ENCODE data around the gene GRIN3B. TPM values are rescaled to one million over a fixed set of nuclear protein-coding genes. Genes with fewer than 3 reads are reported as not detected.
A peak's percentile ranks its signal among the peaks of the same experiment; 100 is the strongest.

The GRIN3B gene
- total RNA-seq, 6 donors from 2014 or later, result 0.06 to 18.9 (median 5.6) TPM

DNA sequence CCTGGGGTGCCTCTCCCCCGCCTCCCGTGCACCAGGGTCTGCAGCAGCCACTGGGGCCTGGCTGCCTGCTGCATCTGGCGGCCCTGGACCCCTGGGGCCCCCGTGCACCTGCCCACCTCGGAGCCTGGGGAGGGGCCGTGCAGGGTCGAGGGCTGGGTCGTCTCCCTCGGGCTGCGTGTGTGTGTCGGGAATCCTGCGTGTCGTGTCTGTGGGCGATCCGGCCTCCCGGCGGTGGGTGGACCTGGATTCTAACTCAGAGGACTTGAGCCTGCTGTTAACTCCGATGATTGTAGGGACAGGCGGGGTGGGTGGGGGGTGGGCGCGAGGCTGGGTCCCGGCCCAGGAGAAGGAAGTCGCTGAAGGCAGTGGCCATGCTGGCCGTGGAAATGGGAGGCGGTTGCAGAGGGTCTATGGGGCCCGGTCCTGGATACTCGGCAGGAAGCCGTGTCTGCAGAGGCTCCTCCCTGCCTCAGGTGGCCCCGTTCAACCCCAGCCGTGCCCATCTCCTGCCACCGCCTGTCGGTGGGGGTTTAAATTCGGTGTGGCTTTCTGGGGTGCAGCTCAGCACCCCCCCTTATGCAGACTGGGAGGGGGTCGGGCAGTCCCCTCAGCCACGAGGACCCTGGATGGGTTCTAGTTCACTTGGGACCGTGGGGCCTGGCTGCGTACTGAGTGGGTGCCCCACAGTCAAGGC is 25.5 kb upstream of the GRIN3B start:
- peaks cover 11 to 27% (median 23%) of the 10 kb centered on the region in 4 donors for H3K36me3 ChIP-seq
- TF ChIP-seq EP300 (IDR thresholded peaks at IDR 0.05) (no peak), POLR2A (IDR thresholded peaks at IDR 0.05) (no peak), POLR2AphosphoS5 (IDR thresholded peaks at IDR 0.05) (no peak)
- TF ChIP-seq, protein P1, sequence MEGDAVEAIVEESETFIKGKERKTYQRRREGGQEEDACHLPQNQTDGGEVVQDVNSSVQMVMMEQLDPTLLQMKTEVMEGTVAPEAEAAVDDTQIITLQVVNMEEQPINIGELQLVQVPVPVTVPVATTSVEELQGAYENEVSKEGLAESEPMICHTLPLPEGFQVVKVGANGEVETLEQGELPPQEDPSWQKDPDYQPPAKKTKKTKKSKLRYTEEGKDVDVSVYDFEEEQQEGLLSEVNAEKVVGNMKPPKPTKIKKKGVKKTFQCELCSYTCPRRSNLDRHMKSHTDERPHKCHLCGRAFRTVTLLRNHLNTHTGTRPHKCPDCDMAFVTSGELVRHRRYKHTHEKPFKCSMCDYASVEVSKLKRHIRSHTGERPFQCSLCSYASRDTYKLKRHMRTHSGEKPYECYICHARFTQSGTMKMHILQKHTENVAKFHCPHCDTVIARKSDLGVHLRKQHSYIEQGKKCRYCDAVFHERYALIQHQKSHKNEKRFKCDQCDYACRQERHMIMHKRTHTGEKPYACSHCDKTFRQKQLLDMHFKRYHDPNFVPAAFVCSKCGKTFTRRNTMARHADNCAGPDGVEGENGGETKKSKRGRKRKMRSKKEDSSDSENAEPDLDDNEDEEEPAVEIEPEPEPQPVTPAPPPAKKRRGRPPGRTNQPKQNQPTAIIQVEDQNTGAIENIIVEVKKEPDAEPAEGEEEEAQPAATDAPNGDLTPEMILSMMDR (IDR thresholded peaks at IDR 0.05), result no peak
- H3K4me1 ChIP-seq, result no peaks in the 10 kb centered on the region
- peaks cover 4 to 8% (median 6%) of the 10 kb centered on the region in 4 donors for H3K9me3 ChIP-seq
- DNase-seq, result no peak
- H3K4me3 ChIP-seq, result no peak overlapping the region
- H3K27me3 ChIP-seq, result no peaks in the 10 kb centered on the region
- 88 to 91% methylated on average over 15 to 17 of the region's 37 CpGs for WGBS, 2 donors
- H3K27ac ChIP-seq, result no peak overlapping the region
- ATAC-seq (ENCODE audit: low FRiP score in 2 of 2), result no peak

DNA sequence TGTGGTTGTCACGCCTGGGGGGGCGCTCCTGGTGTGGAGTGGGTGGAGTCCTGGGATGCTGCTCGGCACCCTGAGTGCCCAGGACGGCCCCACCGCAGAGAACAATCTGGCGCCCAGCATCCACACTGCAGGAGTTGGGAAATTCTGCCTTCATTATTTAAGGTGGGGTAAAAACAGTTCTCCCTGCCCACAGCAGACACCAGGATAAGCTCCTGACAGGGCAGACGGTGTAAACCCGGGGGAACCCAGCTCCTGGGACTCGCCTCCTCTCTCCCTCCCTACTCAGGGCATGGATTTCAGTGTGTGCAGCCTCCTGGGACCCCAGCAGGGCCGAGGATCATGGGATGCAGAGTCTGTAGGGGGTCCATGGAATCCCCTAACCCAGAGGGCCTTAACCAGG is 23.7 kb upstream of the GRIN3B start:
- Histone ChIP-seq H3K9me3 (no peaks in the 10 kb centered on the region), H3K36me3 (peaks cover 4 to 10% (median 7%) of the 10 kb centered on the region in 4 donors), H3K4me3 (no peak overlapping the region), H3K27me3 (no peaks in the 10 kb centered on the region), H3K27ac (no peak overlapping the region), H3K4me1 (peaks cover 0 to 10% (median 5%) of the 10 kb centered on the region in 4 donors)
- DNase-seq (no peak), ATAC-seq (ENCODE audit: low FRiP score in 2 of 2) (no peak)
- no peak for TF ChIP-seq EP300 (IDR thresholded peaks at IDR 0.05)
- WGBS, 2 donors, result 87 to 92% methylated on average over 9 to 10 of the region's 10 CpGs

DNA sequence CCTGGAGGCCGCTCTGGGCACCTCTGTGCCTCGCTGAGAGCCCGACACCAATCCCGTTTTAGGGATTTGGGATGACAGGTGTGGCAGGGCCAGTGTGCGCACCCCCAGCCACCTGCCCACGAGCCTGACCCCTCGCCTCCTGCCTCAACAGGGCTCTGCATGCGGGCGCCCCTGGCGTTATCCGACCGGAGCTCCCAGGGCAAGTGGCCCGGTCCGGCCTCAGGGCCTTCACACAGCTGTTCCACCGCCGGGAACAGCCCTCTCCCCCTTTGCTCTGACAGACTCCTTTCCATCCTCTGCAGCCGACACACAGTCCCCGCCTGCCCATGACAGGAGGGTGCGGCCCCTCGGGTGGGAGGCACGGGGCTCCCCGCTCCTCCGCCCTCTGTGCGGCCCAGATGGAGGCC is 23.2 kb upstream of the GRIN3B start:
- H3K27ac ChIP-seq, result no peak overlapping the region
- ATAC-seq (ENCODE audit: low FRiP score in 2 of 2), result no peak
- no peak for TF ChIP-seq EP300 (IDR thresholded peaks at IDR 0.05)
- TF ChIP-seq POLR2AphosphoS5 (IDR thresholded peaks at IDR 0.05), result no peak
- TF ChIP-seq POLR2A (IDR thresholded peaks at IDR 0.05), result no peak
- TF ChIP-seq, protein P1 (IDR thresholded peaks at IDR 0.05), result no peak

DNA sequence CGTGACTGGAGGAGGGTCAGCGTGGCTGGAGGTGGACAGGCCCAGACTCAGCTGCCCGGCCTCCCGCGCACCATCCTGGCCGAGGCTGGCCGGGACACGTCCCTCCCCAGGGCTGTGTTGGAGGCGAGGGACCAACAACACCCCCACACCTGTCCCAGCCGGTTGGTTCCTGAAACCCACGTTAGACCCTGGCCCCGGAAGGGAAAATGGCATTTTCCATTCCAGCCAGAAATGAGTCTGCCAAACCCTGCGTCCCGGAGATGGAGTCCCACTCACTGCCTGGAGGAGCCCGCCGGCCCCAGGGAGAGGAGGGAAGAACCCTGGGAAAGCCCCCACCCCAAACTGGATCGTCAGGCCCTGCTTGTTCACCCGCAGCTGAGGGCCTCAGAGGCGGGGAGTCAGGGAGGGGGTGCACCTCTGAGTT is 20.9 kb upstream of the GRIN3B start:
- TF ChIP-seq, protein P1 (IDR thresholded peaks at IDR 0.05), result no peak
- no peak for TF ChIP-seq EP300 (IDR thresholded peaks at IDR 0.05)
- no peak for DNase-seq
- 54 to 73% methylated on average over 14 to 18 of the region's 19 CpGs for WGBS, 2 donors
- H3K27ac ChIP-seq, result no peak overlapping the region
- H3K4me3 ChIP-seq, result no peak overlapping the region
- H3K9me3 ChIP-seq, result no peaks in the 10 kb centered on the region
- no peak for ATAC-seq (ENCODE audit: low FRiP score in 2 of 2)
- H3K4me1 ChIP-seq, result peaks cover 17 to 28% (median 22%) of the 10 kb centered on the region in 4 donors
- H3K36me3 ChIP-seq, result no peaks in the 10 kb centered on the region
- no peaks in the 10 kb centered on the region for H3K27me3 ChIP-seq

More for the DNA sequence above, 23.2 kb upstream of the GRIN3B start:
- WGBS, 2 donors, result 85 to 92% methylated on average over 5 to 23 of the region's 24 CpGs
- peaks cover 0 to 10% (median 5%) of the 10 kb centered on the region in 4 donors for H3K4me1 ChIP-seq
- peaks cover 0 to 4% (median 1%) of the 10 kb centered on the region in 4 donors for H3K36me3 ChIP-seq
- DNase-seq, result peak in 1 of 2 donors; percentile 73
- no peak overlapping the region for H3K4me3 ChIP-seq
- H3K27me3 ChIP-seq, result no peaks in the 10 kb centered on the region
- H3K9me3 ChIP-seq, result no peaks in the 10 kb centered on the region

DNA sequence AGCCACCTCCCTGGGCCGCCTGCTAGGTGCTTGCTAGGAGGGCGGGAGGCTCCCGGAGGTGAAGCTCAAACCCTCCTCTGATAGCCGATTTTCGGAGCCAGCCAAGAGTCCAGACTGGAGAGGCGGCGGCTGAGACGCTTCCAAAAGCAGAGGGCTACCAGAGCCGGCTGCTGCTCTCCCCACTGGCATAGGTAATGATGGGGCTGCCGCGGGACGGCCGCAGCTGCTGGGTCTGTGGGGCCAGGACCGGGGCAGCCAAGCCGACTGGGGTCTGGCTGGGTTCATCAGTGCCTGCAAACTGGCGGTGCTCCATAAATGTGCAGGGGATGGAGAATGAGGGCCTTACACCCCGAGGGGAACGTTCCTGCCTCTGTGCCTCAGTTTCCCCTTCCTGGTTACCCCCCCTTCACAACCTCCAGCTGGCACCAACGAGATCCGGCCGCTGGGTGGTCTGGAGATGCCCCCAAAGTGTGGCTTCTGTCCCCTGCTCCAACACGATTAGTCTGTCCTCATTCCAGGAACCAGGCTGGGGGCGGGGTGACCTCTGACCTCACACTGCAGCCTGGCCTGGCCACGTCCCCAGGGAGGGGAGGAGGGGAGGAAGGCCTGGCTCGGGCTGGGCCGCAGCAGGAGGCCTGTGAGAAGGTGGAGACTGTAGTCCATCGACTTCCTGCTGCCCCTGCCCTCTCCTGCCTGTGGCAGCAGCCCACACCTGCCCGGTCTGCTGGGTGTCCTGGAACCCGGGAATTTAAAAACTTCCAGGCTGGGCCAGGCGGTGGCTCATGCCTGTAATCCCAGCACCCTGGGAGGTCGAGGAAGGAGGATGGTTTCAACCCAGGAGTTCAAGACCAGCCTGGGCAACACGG is 19.9 kb upstream of the GRIN3B start:
- Histone ChIP-seq H3K9me3 (no peaks in the 10 kb centered on the region), H3K4me3 (no peak overlapping the region), H3K36me3 (no peaks in the 10 kb centered on the region), H3K4me1 (peaks cover 26 to 37% (median 29%) of the 10 kb centered on the region in 4 donors), H3K27ac (no peak overlapping the region), H3K27me3 (no peaks in the 10 kb centered on the region)
- 39 to 44% methylated on average over 15 to 21 of the region's 32 CpGs for WGBS, 2 donors
- no peak for DNase-seq
- no peak for TF ChIP-seq POLR2A (IDR thresholded peaks at IDR 0.05)
- TF ChIP-seq POLR2AphosphoS5 (IDR thresholded peaks at IDR 0.05), result peak in 1 of 2 donors; percentile 33
- peak in 1 of 2 donors; percentile 15 for ATAC-seq (ENCODE audit: low FRiP score in 2 of 2)
